Stimulated activated CD8-positive, alpha-beta memory T cell treated with anti-CD3 and anti-CD28 coated beads, Interleukin-2, amount 100 ng/mL, for 1 hour (primary cell): ENCODE results near the gene LGR6.
"Not testable (repeated sequence)": the region's sequence is repeated elsewhere in the genome, so short reads cannot be mapped to it uniquely, and the experiment has no call there.

Source experiments
- DNase-seq, 2 donors: peaks; one replicate each; pipeline ENCODE4 v3.0.0-alpha.2; 2020; ENCODE audit warnings: low read depth in 2 of 2

The LGR6 gene

DNA sequence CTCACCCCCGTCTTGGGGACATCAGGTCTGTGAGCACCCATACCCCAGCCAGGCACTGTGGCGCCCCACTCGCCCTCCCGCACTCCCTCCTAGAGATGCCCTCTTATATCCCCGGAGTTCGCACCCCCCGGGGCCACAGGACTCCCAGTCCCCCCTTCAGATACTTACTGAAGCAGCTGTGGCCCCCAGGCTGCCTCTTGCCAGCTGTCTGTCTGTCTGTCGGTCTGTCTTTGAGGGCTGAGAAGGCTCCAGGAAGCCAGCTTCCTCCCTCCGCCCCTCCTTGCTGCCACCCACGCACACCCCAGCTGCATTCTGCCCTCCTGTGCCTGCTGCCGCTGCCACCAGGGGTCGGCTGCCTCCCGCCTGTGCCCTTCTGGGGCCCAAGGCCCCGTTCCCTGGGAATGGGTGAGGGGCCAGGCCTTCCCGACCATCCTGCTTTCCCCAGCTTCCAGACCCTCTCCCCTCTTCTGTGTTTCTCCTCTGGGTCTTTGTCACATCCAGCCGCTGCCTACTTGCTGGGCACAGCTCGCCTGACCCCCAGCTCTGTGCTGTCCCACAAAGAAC, 33.1 kb upstream of the LGR6 start, which contains the start of gene PTPN7:
TSS of gene PTPN7 (minus strand) at position 226 of the 564 bp plus-strand sequence. CDS start 1,200 bp downstream, outside the sequence.
- peak; percentile 64 to 78 for DNase-seq

DNA sequence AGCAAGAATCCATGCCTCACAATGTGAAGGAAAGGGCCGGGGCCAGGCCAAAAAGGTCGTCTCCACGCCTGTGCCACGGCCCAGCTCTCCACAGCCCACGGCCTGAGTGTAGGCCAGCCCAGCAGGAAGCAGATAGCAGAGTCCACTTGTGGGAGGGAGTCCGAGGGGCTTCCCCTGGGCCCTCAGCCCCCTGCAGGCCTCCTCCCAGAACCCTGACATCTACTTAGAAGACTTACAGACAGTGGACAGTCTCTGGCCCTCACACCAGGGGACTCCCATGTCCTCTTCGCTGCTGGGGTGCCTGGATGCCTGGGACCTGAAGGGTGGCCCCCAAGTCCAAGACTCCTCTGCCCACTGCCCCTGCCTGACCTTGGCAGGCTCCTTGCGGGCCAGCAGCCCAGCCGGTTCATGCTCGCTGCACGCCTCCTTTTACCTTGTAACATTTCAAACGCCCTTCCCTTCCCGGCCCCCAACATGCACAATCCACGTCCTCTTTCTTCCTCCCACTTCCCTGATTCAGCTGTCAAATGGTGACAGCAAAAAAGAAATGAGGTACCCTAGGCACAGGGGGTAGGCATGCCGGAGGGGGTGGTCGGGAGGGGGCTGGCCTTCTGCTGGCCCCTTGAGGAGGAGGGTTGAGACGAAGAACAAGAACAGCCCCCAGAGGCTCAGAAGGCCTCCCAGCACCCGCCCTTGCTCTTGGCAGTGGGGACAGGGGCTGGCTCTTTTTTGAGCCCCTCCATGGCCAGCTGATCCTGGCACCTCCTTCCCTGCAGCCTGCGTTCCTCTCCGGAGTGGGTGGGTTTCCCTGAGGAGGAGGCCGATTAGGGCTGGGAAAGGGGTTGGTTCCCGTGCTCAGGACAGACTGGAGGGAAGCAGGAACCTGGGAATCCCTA, 32.2 kb upstream of the LGR6 start:
- no peak for DNase-seq

DNA sequence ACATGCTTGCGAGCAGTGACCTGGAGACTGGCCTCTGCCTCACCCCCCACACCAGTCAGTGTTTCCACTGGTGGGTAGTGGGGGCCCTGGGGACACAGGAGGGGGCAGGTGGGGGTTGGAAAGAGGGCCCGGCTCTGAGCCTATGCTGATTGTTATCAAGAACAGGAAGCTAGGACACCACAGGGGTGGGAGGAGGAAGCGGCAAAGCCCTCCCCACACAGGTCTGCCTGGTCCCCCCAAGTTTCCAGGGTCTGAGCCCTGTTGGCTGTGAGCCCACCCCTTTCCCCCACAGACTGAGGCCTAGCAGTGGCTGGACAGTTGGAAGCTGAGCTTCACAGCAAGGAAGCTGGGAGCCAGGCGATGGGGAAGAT, 31.6 kb upstream of the LGR6 start:
- DNase-seq: peak in 1 of 2 donors; percentile 45

DNA sequence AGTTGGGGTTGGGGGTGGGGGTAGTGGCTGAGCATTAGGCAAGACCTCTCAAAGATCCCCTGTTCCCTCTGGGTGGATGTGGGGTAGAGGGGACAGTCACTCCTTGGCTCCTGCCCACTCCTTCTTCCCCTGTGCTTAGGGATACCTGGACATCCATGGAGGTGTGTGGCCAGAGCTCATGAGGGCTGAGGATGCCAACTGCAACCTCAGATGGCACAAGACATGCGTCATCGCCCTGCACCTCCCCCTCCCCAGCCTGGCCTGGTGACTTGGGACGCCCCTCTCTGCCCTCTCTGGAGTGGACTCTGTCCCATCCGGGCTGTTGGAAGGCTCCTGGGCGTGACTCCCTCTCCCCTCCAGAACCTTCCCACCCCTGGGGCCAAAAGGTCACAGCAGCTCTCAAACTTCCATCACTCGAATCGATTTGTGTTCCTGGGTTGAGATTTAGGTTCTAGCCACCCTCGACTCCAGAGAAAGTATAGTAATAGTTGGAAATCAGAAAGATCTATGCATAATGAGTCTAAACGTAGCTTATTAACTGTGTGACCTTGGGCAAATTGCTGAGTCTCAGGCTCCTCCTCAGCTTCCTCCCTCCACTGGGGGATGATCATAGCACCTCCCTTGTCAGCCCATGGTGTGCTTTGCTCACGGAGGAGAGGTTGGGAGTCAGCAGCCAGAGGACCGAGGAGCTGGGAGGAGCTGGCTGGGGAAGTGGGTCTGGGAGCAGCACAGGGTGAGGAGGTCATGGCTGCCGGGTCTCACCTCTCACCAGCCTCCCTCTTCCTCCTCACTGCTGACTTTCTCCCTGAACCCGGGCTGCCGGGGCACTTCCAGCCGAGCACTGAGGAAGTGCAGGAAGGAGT, 30.9 kb upstream of the LGR6 start:
- no peak for DNase-seq

DNA sequence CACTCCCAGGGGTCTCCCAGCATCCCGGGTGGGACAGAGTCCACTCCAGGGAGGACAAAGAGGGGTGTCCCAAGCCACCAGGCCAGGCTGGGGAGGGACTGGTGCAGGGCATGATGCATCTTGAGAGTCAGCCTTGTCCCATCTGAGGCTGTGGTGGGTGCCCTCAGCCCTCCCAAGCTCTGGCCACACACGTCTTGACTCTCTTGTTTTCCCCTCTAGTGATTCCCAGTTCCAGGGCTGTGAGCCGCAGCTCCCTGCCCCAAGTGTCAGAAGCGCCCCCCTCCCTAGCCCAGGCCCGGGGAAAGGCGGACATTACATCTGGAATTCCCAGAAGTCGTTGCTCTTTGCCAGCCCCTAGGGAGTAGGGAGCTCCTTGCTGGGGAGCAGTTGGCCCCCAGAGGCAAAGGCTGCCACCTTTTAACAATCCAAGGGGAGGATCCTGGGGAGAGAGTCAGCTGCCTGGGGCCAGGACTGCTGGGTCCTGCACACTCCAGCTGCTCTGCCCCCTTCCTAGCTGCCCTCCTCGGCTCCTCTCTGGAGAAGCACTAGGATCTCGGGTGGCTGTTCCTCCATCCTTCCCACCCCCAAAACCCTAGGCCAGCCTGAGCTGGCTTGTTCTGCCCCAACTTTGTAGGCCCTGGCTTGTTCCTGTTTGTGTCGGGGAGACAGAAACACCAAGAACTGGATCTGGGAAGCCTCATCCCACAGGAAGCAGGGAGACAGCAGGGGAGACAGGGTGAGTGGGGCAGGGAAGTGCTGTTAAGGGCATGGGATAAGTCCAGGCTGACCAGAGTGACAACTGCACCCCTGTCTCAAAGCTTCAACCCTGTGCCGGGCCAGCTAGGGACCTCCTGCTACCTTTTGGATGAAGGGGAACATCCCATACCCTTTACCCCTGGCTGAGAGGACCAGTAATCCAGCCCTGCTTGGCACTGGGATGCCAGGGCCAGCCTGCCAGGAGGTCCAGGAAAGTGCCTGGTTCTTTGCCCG, 30.0 kb upstream of the LGR6 start:
- DNase-seq: no peak

DNA sequence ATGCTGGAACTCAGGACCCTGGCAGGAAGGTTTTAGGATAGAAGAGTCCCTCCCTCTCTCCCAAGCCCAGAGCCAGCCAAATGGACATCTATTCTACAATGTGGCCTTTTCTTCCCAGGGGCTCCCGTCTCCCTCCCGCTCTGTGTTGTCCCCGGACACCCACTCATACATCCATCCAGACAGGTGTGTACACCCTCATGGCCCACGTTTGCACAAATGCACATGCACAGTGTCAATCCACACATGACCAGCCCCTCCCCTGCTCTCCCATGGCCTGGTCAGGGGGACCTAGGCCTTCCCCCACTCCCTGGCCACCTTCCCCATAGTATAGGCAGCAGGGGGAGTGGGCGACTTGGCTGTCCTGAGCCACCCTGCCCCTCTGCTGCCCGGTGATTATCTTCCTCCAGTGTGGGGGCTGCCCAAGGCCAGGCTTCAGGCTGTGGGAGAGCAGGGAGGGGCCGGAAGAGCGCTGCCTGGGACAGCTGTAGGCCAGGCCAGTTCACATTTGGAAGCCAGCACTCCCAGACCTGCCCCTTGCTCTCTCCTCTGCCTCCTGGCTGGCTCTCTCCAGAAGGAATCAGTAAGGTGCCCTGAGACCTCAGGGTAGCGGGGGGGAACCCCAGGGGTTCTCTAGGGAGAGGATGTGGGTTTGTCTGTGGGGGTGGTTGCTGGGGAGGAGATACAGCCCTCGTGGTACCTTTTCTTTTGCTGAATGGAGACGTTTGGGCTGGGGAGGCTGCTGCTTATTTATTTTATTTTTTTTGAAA, 29.1 kb upstream of the LGR6 start:
- DNase-seq: peak; percentile 55 to 56

DNA sequence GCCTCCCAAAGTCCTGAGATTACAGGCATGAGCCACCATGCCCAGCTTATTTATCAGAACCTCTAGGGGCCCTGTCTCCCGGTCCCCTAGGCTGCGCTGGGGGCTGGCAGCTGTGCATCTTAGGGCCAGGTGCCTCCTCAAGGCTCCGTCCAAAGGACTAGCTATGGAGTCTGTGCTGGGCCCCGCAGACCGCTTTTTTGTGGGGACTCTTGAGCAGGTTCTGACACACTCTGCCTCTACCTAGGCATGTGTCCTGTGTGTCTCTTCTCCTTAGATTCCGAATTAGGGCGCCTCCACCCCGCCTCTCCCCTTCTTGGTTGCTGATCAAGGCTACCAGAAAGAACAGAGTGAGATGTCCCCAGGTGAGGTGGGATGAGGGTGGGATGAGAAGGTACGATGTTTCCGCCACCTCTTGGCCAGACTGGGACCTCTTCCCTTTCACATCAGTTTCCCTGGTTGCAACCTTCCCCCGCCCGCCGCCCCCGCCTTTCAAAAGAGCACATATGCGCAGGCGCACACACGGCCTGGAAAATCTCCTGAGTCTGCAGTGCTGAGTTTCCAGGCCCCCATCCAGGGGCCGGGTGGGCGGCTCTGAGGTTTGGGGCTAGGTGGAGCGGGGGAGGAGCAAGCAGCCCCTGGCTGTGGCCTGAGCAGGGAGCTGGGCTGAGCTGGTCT, 28.2 kb upstream of the LGR6 start:
- peak in 1 of 2 donors; percentile 32 for DNase-seq

DNA sequence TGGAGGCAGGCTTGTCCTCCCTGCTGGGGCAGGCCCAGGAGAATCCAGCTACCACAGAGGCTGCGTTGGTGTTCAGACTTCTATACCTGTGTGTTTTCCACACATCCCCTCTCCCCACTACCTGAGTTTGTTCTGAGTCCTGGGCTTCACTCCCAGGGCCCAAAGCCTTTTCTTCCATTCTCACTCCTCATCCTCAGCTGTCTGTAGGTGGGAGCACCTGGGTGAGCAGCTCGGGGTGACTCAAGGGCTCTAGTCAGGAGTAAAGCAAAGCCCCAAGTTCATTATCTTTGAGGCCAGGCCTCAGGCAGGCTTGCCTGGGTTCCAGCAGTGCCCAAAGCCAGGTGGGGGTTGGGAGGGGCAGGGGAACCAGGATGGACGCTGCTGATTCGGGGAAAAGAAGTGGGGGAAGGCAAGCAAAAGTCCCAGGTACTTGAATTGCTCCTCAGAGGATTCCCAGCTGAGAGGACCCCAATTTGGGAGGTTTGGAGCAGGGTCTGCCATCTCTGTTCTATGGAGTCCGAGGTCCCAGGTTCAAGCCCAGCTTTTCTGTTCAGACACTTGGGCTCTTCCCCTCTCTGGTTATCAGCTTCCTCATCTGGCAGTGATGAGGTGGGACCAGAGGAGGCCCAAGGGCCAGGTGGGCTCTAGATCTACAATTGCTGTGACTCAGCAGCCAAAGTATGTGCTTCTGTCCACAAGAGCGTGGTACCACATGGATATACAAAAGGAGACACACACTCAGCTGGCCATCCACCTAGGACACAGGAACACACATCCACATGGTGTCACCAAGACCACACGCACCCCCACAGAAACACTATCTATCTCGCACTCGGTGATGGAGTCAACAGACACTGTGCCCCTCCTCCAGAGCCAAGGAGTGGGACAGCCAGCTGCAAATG, 27.4 kb upstream of the LGR6 start:
- no peak for DNase-seq

DNA sequence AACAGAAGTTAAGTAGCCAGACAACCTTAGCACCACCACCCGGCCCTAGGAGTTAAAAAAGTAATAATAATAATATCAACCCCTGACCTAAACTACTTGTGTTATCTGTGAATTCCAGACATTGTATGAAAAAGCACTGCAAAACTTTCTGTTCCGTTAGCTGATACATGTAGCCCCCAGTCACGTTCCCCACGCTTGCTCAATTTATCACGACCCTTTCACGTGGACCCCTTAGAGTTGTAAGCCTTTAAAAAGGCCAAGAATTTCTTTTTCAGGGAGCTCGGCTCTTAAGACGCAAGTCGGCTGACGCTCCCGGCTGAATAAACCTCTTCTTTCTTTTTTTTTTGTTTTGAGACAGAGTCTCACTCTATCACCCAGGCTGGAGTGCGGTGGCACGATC, 26.5 kb upstream of the LGR6 start:
- DNase-seq: not testable (repeated sequence)

DNA sequence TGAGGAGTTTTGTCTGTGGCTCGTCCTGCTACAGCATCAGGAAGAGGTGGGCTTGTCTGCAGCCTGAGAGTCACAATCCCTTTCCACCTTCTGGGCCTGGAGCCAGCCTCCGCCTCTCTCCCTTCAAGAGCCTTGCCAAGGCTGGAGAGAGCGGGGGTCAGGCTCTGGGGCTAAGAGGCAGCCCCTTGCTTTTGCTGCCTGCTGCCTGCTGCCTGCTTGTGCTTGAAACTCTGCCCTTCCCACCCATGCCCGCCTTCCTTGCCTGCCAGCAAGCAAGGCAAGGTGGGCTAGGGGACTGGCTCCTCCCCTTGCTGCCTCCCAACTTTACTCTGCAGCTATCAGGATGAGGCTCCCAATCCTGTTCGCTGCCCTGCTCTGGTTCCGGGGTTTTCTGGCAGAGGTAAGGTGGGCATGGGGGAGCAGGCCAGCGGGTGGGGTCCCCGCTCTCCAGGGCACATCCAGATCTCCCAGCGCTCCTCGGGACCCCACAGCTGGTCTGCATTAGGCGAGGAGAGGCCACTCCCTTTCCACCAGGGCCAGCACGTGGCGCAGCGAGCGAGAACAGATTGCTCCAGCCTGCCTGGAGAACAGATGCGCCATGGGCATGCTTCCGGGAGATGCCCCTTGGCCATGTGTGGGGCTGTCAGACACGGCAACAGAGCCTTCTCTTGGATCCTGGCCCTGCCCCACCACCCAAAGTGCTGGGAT, 25.7 kb upstream of the LGR6 start:
- DNase-seq: no peak

DNA sequence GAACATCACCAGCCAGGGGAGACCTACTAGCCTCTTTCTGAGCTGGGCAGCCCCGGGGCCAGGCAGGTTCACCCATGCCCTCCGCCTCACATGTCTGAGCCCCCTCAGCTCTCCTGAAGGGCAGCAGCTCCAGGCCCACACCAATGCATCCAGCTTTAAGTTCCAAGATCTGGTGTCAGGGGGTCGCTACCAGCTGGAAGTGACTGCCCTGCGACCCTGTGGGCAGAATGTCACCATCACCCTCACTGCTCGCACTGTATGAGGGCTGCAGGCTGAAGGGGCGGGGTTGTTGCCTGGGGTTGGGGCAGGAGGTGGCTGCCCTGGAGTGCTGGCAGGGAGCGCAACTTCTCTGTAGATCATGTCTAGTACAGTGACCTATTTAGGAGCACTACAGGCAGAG, 24.7 kb upstream of the LGR6 start:
- DNase-seq: no peak

DNA sequence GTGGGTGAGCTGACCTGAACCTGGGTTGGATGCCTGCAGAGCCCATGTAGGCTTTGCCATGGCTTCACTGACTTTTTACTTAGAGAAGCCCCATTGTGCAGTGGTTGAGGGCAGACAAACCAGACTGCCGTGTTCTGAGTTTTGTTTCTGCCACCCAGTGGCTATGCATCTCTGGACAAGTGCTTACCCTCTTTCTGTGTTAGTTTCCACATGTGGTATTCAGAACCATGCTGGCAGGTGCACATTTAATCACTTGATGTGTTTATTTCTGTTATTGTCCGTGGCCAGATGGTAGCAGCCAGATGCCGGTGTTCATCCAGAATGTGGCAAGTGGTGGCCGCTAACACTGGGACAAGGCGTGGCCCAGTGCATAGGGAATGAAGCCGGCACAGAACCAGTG, 22.9 kb upstream of the LGR6 start:
- DNase-seq: no peak

DNA sequence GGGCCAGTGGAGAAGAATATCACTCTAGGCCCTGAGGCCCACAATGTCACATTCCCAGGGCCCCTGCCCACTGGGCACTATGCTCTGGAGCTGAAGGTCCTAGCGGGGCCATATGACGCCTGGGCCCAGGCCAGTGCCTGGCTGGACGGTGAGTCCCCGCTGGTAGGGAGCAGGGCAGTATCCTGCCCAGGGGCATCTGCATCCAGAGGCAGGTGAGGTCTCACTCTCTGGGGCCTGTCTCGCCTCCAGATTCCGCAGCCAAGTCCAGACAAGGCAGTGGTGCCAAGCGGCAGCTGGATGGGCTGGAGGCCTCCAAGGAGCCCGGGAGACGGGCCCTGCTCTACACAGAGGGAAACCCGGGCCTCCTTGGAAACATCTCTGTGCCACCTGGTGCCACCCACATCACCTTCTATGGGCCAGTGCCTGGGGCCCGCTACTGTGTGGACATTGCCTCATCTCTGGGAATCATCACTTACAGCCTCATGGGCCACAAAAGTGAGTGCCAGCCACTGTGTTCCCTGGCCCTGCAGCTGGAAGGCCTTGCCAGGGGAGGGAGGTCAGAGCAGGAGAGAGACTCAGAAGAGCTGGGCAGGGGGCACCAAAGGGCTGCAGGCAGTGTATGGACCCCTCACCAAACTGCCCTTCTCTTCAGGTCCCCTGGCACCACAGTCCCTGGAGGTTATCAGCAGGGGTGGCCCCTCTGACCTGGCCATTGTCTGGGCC, 22.1 kb upstream of the LGR6 start:
- DNase-seq: no peak

DNA sequence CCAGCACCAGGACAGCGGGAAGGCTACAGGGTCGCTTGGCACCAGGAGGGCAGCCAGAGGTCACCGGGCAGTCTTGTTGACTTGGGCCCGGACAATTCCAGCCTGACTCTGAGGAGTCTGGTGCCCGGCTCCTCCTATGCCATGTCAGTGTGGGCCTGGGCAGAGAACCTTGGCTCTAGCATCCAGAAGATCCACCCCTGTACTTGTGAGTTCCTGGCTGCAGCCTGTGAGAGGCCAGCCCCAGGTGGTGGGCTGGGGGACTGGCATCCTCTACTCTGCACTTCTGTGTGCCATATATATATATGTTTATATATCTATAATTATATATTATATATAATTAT, 21.6 kb upstream of the LGR6 start:
- DNase-seq: no peak

DNA sequence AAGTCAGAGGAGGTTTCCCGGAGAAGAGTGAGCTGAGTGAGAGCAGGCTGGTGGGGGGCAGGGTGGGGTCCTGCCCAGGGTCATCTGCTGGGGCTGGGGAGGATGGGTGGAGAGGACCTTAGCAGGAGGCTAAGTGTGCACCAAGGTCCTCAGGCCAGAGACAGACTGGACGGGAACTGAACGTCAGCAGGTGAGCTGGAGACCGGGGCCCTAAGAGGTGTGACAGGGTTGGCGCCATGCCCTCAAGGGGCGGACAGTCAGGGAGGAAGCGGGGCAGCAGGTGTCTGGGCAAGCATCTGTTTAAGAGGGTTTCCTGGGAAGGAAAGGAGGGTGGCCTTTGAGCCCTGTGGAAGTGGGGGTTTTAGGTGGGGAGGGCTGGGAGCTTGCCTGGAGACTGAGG, 19.6 kb upstream of the LGR6 start:
- DNase-seq: no peak

DNA sequence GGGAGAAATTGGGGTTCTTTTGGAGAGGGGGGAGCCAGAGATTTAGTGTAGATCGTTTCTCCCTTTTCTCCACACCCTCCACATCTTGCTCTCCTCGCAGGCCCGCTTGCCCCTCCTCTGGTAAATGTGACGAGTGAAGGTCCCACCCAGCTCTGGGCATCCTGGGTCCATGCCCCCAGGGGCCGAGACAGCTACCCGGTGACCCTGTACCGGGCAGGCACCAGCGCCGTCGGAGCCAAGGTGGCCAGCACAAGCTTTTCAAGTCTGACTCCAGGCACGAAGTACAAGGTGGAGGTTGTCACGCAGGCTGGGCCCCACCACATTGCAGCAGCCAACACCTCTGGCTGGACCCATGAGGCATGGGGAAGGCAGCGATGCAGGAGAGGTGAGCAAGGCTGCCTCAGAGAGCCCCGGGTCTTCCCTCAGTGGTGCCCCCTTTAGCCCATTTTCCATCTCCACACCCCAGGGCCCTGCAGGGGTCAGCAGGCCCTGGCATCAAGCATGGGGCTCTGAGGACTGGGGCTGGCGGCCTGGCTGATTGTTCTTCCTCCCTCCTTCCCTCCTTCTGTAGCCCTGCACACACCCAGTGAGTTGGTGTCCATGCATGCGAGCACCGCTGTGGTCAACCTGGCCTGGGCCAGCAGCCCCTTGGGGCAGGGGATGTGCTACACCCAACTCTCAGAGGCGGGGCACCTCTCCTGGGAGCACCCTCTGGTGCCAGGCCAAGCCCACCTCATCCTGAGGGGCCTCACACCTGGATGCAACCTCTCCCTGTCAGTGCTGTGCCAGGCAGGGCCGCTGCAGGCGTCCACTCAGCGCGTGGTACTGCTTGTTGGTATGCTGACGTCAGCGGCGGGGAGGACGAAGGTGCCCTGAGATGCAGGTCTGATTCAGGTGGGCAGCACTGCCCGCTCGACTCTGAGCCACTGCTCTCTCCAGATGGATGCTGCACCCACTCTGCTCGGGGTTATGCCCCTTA, 16.4 kb upstream of the LGR6 start:
- DNase-seq: no peak
